ENCODE data around the gene KCNQ2. TPM values are rescaled to one million over a fixed set of nuclear protein-coding genes. Genes with fewer than 3 reads are reported as not detected.

KCNQ2 gene
- total RNA-seq, 2 donors from 2014 or later = 1.8 to 3.0 TPM

DNA sequence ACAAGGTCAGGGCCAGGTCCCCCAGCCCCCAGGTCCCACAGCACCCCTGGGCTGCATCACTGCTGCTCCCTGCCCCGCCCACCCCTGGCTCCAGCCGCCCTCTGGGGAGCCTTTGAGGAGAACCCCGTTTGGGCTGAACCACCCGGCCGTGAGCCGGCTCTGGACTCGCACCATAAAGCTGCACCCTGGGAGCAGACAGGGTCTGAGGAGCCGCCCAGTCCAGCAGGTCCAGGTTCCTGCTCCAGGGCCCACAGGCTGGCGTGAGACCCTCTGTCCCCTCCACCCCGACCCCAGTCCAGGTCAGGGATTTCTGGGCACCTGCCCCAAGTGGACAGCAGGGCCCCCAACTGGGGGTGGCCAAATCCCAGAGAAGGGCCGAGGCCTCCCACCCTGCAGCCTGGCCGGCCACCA, 119.6 kb downstream of the KCNQ2 start:
- WGBS, 2 donors = 28 to 80% methylated on average over 1 to 10 of the region's 12 CpGs
- no peak for DNase-seq
- ATAC-seq = no peak
- H3K27ac ChIP-seq = no peak overlapping the region
- no peaks in the 10 kb centered on the region for H3K9me3 ChIP-seq
- H3K4me3 ChIP-seq = no peak overlapping the region
- peaks cover 0 to 3% of the 10 kb centered on the region in 2 donors for H3K27me3 ChIP-seq
- no peaks in the 10 kb centered on the region for H3K36me3 ChIP-seq (replicated peaks in 1 of 2; ENCODE audit: insufficient read depth in 1 of 2, low read depth in 2 of 2)
- TF ChIP-seq, protein P1, sequence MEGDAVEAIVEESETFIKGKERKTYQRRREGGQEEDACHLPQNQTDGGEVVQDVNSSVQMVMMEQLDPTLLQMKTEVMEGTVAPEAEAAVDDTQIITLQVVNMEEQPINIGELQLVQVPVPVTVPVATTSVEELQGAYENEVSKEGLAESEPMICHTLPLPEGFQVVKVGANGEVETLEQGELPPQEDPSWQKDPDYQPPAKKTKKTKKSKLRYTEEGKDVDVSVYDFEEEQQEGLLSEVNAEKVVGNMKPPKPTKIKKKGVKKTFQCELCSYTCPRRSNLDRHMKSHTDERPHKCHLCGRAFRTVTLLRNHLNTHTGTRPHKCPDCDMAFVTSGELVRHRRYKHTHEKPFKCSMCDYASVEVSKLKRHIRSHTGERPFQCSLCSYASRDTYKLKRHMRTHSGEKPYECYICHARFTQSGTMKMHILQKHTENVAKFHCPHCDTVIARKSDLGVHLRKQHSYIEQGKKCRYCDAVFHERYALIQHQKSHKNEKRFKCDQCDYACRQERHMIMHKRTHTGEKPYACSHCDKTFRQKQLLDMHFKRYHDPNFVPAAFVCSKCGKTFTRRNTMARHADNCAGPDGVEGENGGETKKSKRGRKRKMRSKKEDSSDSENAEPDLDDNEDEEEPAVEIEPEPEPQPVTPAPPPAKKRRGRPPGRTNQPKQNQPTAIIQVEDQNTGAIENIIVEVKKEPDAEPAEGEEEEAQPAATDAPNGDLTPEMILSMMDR (IDR thresholded peaks at IDR 0.05) = no peak
- no peak for TF ChIP-seq POLR2A (IDR thresholded peaks at IDR 0.05)
- H3K4me1 ChIP-seq = peaks cover 5% of the 10 kb centered on the region
- intact Hi-C loops (cut with DNase I) = no loop called here

DNA sequence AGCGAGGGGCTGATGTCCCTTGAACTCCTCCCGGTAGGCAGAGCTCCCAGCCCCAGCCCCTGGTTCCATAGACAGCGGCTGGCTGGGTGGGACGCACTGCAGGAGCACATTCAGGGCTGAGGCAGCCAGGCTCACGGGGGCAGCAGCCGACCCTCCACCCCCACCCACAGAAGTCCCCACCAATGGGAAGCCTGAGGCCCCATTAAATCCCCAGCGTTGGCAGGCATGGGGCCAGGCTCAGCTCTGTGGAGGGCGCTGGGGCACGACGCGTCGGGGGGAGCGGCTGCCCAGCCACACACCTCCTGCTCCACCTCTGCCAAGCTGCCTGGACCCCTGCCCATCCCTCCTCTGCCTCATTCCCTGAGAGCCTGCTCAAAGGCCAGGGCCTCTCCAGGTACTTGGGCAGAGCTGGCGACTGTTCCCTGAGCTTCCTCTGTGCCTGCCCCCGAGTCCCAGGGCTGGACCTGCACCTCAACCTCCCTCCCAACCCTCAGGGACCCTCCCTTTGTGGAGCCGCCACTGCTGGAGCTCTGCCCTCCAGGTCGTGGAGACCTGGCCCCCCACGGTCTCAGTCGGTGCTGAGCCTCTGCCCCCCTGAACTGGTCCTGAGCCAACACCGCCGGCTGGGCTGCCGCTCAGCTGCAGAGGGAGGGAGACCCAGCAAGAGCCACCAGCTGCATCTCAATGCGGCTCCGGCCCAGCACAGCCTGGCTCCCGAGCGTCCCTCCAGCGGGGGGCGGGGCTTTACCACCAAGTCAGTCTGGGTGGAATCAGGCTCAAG, 120.5 kb downstream of the KCNQ2 start:
- Histone ChIP-seq H3K27me3 (peaks cover 0 to 3% of the 10 kb centered on the region in 2 donors), H3K4me3 (no peak overlapping the region), H3K4me1 (no peaks in the 10 kb centered on the region), H3K36me3 (replicated peaks in 1 of 2; ENCODE audit: insufficient read depth in 1 of 2, low read depth in 2 of 2) (no peaks in the 10 kb centered on the region), H3K9me3 (no peaks in the 10 kb centered on the region), H3K27ac (no peak overlapping the region)
- ATAC-seq (no peak), DNase-seq (no peak)
- 32 to 92% methylated on average over 4 to 28 of the region's 28 CpGs for WGBS, 2 donors
- TF ChIP-seq, protein P1 (IDR thresholded peaks at IDR 0.05) = no peak
- no peak for TF ChIP-seq POLR2A (IDR thresholded peaks at IDR 0.05)
- intact Hi-C loops (cut with DNase I) = no loop called here

DNA sequence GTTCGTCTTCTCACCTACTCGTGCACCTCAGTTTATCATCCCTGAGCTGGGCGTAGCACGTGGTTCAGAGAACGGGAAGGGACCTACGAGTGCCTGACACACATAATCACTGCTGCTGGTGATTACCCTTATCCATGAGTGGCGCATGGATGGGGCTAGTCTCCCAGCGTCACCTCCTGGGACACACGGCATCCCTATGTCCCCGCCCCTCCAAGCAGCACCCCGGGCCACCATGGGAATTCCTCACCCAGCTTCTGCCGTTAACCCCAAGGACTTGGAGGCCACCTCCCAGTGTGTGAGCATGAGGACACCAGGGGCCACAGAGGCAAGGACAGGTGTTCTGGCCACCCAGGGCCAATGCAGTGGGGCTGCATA, 121.1 kb downstream of the KCNQ2 start:
- ATAC-seq = no peak
- Histone ChIP-seq H3K27me3 (peaks cover 0 to 3% of the 10 kb centered on the region in 2 donors), H3K4me3 (no peak overlapping the region), H3K27ac (no peak overlapping the region), H3K36me3 (replicated peaks in 1 of 2; ENCODE audit: insufficient read depth in 1 of 2, low read depth in 2 of 2) (no peaks in the 10 kb centered on the region), H3K9me3 (no peaks in the 10 kb centered on the region), H3K4me1 (no peaks in the 10 kb centered on the region)
- DNase-seq = no peak
- TF ChIP-seq, protein P1 (IDR thresholded peaks at IDR 0.05) = no peak
- no peak for TF ChIP-seq POLR2A (IDR thresholded peaks at IDR 0.05)
- 80 to 86% methylated on average over 1 to 12 of the region's 12 CpGs for WGBS, 2 donors
- intact Hi-C loops (cut with DNase I) = no loop called here

DNA sequence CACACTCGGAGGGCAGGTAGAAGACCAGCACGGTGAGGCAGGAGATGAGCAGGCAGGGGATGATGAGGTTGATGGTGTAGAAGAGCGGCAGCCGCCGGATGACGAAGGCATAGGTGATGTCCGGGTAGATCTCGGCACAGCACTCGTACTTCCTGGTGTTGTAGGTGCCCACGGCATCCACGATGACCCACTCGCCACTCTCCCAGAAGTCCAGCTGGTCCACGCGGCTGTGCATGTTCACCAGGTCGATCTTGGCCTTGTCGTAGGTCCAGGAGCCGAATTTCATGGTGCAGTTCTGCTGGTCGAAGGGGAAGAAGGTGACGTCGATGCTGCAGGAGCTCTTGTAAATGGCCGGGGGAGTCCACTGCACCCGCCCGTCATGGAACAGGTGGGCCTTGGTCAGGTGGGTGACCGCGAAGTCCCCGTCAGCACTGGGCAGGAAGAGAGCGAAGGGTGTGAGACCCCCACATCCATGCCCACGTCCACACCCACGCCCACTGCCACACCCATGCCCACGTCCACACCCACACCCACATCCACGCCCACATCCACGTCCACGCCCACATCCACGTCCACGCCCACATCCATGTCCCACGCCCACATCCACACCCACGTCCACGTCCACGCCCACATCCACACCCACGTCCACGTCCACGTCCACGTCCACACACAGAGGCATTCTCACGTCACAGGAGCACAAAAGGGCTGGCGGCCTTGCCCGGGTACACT, 121.7 kb downstream of the KCNQ2 start:
- Histone ChIP-seq H3K4me3 (no peak overlapping the region), H3K27ac (no peak overlapping the region), H3K4me1 (no peaks in the 10 kb centered on the region), H3K27me3 (peaks cover 0 to 3% of the 10 kb centered on the region in 2 donors), H3K9me3 (no peaks in the 10 kb centered on the region), H3K36me3 (replicated peaks in 1 of 2; ENCODE audit: insufficient read depth in 1 of 2, low read depth in 2 of 2) (no peaks in the 10 kb centered on the region)
- intact Hi-C loops (cut with DNase I) = no loop called here
- WGBS, 2 donors = 80 to 83% methylated on average over 39 to 41 of the region's 46 CpGs
- TF ChIP-seq, protein P1 (IDR thresholded peaks at IDR 0.05) = no peak
- no peak for DNase-seq
- no peak for ATAC-seq

Other genes with a start within 250 kb of the KCNQ2 start
- not detected for gene BIRC7, start 236.8 kb downstream of the KCNQ2 start, total RNA-seq
- gene NKAIN4, start 218.2 kb downstream of the KCNQ2 start, total RNA-seq = not detected
- gene ARFGAP1, start 199.8 kb downstream of the KCNQ2 start, total RNA-seq = 100 to 1,000 TPM in 1 of 2 donors, 10 to 100 TPM in 1; 52.7 to 162 TPM
- gene COL20A1, start 179.5 kb downstream of the KCNQ2 start, total RNA-seq = not detected
- gene CHRNA4, start 111.3 kb downstream of the KCNQ2 start, total RNA-seq = not detected
- gene EEF1A2, start 26.4 kb upstream of the KCNQ2 start, total RNA-seq = 10 to 100 TPM; 21.0 to 23.1 TPM
- 100 to 1,000 TPM in 1 of 2 donors, 10 to 100 TPM in 1; 69.9 to 106 TPM for gene PPDPF, start 48.1 kb upstream of the KCNQ2 start, total RNA-seq
- 1 to 10 TPM; 3.0 to 5.4 TPM for gene PTK6, start 64.7 kb upstream of the KCNQ2 start, total RNA-seq
- not detected for gene SRMS, start 75.1 kb upstream of the KCNQ2 start, total RNA-seq
- 1 to 10 TPM in 1 of 2 donors, under 1 TPM in 1; 0.66 to 2.9 TPM for gene FNDC11, start 81.5 kb upstream of the KCNQ2 start, total RNA-seq
- 10 to 100 TPM; 20.8 to 33.3 TPM for gene HELZ2, start 101.6 kb upstream of the KCNQ2 start, total RNA-seq
- gene GMEB2, start 154.4 kb upstream of the KCNQ2 start, total RNA-seq = 1 to 10 TPM; 8.9 to 9.9 TPM
- gene STMN3, start 180.8 kb upstream of the KCNQ2 start, total RNA-seq = 1 to 10 TPM; 5.6 to 7.8 TPM
- 10 to 100 TPM in 1 of 2 donors, 1 to 10 TPM in 1; 7.3 to 50.4 TPM for gene RTEL1, start 185.7 kb upstream of the KCNQ2 start, total RNA-seq
- gene TNFRSF6B, start 224.0 kb upstream of the KCNQ2 start, total RNA-seq = 10 to 100 TPM in 1 of 2 donors, 1 to 10 TPM in 1; 9.9 to 13.8 TPM
- 10 to 100 TPM; 22.6 to 23.4 TPM for gene ARFRP1, start 235.3 kb upstream of the KCNQ2 start, total RNA-seq
- gene ZGPAT, start 235.4 kb upstream of the KCNQ2 start, total RNA-seq = 10 to 100 TPM; 16.6 to 53.1 TPM